ENCODE measurements around the gene CRTC3.

DNA sequence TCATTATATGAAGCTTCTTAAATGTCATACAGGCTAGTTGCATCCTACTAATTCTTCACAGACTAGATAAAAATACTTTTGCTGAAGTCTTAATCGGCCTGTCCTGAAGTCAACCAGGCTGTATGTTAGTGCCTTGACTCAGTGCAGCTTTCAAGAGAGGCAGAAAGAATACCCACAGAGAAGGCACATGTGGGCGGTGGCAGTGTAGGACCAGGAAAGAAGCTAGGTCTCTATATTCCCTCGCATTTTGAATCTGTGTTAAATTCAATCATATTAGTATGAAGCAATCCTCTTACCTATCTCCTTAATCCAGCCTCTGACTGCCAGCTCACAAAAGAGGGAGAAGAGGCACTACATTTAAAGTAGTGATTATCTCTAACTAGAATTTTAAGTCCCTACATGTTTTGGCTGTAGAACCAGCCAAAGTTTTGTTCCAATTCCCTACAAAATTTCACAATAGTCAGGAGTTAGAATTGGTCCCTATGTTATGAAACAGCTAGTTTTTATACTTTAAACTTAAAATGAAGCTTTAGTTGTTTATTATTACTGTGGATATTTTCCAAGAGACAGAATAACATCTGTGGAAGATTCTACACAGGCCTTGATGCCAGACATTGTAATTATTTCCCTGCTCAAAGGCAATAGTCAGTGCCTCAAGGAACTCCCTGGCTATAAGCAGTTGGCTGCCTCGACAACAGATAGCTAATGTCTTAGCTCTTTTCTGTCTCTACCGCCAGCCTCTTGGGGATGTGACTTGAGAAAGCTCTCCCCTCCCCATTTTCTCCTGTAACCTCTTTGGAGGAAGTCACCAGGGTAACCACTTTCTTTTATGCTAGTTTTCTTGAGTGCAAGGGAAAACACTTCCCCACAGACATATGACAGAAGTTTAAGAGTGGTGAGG lies 31.9 kb downstream of the CRTC3 start:
- TF ChIP-seq, protein P1, sequence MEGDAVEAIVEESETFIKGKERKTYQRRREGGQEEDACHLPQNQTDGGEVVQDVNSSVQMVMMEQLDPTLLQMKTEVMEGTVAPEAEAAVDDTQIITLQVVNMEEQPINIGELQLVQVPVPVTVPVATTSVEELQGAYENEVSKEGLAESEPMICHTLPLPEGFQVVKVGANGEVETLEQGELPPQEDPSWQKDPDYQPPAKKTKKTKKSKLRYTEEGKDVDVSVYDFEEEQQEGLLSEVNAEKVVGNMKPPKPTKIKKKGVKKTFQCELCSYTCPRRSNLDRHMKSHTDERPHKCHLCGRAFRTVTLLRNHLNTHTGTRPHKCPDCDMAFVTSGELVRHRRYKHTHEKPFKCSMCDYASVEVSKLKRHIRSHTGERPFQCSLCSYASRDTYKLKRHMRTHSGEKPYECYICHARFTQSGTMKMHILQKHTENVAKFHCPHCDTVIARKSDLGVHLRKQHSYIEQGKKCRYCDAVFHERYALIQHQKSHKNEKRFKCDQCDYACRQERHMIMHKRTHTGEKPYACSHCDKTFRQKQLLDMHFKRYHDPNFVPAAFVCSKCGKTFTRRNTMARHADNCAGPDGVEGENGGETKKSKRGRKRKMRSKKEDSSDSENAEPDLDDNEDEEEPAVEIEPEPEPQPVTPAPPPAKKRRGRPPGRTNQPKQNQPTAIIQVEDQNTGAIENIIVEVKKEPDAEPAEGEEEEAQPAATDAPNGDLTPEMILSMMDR (IDR thresholded peaks at IDR 0.05) = no peak
- TF ChIP-seq POLR2AphosphoS5 (IDR thresholded peaks at IDR 0.05) (peak in 1 of 2 donors; percentile 21), POLR2A (IDR thresholded peaks at IDR 0.05; ENCODE audit: low read depth) (no peak), EP300 (IDR thresholded peaks at IDR 0.05) (no peak)

All from esophagus muscularis mucosa (tissue), 4 donors.